ENCODE measurements around the gene LRP6. TPM values are rescaled to one million over a fixed set of nuclear protein-coding genes. Genes with fewer than 3 reads are reported as not detected.

The LRP6 gene
- total and polyA plus RNA-seq, 10 of the 15 experiments (the other 5 are each of a cell fraction or from before 2014, with no cell fraction given), result 1.5 to 14.9 (median 6.1) TPM

DNA sequence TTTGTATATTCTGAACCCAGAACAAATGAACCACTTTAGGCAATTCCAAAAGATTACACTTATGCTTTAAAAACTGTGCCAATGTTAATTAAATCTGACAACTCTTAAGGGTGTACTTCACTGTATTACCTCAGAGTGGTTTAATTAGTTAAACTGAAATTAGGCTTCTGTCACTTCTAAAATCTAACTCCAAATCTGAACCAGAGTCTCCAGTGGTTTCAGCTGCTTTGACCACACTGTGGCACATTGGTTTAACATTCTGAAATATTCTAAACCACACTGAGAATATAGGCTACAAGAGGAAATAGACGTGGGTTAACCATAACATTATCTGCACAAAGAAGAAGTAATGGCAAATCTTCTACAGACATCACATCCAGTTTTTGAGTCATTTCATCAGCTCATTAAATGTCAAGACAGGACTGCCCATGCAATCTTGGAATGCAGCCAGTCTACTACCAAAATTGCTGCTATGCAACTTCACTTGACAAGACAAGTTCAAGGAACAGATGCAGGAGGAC lies 94.8 kb downstream of the LRP6 start (continued):
- TF ChIP-seq TAF1 (IDR thresholded peaks at IDR 0.05; ENCODE audit: borderline replicate concordance, low read depth, low read length) (no peak), USF1 (IDR thresholded peaks at IDR 0.05; ENCODE audit: borderline replicate concordance, extremely low read length, insufficient read depth, low read depth, low read length) (no peak), RB1 (IDR thresholded peaks at IDR 0.05; ENCODE audit: borderline replicate concordance) (no peak), RFX5 (IDR thresholded peaks at IDR 0.05; ENCODE audit: low read depth, low read length) (no peak), CREB1 (IDR thresholded peaks at IDR 0.05; ENCODE audit: low read depth) (0 out of 2 replicates have a peak, but pooled peaks have one; percentile 11), CBFB (IDR thresholded peaks at IDR 0.05; ENCODE audit: low read depth) (peak; percentile 89), KDM1A (IDR thresholded peaks at IDR 0.05; ENCODE audit: borderline replicate concordance) (no peak), ZNF274 (IDR thresholded peaks at IDR 0.05; ENCODE audit: insufficient read depth, insufficient read length) (no peak), HDGF (IDR thresholded peaks at IDR 0.05) (no peak), STAT1 (conservative IDR thresholded peaks at IDR 0.05) (no peak), ESRRA (IDR thresholded peaks at IDR 0.05; ENCODE audit: low read length) (no peak), SPI1 (IDR thresholded peaks at IDR 0.05; ENCODE audit: borderline replicate concordance, insufficient read depth, low read depth, low read length) (0 out of 2 replicates have a peak, but pooled peaks have one; percentile 2), POLR2A (IDR thresholded peaks at IDR 0.05; ENCODE audit: low read depth, low read length) (no peak), TBL1XR1 (IDR thresholded peaks at IDR 0.05; ENCODE audit: low read depth, low read length) (peak; percentile 64; the same call in 1 of the 2 replicates), IKZF1 (conservative IDR thresholded peaks at IDR 0.05) (peak; percentile 74)
- TF ChIP-seq, protein P1, sequence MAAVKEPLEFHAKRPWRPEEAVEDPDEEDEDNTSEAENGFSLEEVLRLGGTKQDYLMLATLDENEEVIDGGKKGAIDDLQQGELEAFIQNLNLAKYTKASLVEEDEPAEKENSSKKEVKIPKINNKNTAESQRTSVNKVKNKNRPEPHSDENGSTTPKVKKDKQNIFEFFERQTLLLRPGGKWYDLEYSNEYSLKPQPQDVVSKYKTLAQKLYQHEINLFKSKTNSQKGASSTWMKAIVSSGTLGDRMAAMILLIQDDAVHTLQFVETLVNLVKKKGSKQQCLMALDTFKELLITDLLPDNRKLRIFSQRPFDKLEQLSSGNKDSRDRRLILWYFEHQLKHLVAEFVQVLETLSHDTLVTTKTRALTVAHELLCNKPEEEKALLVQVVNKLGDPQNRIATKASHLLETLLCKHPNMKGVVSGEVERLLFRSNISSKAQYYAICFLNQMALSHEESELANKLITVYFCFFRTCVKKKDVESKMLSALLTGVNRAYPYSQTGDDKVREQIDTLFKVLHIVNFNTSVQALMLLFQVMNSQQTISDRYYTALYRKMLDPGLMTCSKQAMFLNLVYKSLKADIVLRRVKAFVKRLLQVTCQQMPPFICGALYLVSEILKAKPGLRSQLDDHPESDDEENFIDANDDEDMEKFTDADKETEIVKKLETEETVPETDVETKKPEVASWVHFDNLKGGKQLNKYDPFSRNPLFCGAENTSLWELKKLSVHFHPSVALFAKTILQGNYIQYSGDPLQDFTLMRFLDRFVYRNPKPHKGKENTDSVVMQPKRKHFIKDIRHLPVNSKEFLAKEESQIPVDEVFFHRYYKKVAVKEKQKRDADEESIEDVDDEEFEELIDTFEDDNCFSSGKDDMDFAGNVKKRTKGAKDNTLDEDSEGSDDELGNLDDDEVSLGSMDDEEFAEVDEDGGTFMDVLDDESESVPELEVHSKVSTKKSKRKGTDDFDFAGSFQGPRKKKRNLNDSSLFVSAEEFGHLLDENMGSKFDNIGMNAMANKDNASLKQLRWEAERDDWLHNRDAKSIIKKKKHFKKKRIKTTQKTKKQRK (IDR thresholded peaks at IDR 0.05; ENCODE audit: low read depth, low read length), result no peak
- TF ChIP-seq, protein P2, sequence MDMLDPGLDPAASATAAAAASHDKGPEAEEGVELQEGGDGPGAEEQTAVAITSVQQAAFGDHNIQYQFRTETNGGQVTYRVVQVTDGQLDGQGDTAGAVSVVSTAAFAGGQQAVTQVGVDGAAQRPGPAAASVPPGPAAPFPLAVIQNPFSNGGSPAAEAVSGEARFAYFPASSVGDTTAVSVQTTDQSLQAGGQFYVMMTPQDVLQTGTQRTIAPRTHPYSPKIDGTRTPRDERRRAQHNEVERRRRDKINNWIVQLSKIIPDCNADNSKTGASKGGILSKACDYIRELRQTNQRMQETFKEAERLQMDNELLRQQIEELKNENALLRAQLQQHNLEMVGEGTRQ (IDR thresholded peaks at IDR 0.05; ENCODE audit: borderline replicate concordance, low read depth, low read length), result no peak
- TF ChIP-seq, protein P3, sequence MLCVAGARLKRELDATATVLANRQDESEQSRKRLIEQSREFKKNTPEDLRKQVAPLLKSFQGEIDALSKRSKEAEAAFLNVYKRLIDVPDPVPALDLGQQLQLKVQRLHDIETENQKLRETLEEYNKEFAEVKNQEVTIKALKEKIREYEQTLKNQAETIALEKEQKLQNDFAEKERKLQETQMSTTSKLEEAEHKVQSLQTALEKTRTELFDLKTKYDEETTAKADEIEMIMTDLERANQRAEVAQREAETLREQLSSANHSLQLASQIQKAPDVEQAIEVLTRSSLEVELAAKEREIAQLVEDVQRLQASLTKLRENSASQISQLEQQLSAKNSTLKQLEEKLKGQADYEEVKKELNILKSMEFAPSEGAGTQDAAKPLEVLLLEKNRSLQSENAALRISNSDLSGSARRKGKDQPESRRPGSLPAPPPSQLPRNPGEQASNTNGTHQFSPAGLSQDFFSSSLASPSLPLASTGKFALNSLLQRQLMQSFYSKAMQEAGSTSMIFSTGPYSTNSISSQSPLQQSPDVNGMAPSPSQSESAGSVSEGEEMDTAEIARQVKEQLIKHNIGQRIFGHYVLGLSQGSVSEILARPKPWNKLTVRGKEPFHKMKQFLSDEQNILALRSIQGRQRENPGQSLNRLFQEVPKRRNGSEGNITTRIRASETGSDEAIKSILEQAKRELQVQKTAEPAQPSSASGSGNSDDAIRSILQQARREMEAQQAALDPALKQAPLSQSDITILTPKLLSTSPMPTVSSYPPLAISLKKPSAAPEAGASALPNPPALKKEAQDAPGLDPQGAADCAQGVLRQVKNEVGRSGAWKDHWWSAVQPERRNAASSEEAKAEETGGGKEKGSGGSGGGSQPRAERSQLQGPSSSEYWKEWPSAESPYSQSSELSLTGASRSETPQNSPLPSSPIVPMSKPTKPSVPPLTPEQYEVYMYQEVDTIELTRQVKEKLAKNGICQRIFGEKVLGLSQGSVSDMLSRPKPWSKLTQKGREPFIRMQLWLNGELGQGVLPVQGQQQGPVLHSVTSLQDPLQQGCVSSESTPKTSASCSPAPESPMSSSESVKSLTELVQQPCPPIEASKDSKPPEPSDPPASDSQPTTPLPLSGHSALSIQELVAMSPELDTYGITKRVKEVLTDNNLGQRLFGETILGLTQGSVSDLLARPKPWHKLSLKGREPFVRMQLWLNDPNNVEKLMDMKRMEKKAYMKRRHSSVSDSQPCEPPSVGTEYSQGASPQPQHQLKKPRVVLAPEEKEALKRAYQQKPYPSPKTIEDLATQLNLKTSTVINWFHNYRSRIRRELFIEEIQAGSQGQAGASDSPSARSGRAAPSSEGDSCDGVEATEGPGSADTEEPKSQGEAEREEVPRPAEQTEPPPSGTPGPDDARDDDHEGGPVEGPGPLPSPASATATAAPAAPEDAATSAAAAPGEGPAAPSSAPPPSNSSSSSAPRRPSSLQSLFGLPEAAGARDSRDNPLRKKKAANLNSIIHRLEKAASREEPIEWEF (IDR thresholded peaks at IDR 0.05; ENCODE audit: insufficient replicate concordance, low read depth, low read length), result no peak
- TF ChIP-seq, protein P4, sequence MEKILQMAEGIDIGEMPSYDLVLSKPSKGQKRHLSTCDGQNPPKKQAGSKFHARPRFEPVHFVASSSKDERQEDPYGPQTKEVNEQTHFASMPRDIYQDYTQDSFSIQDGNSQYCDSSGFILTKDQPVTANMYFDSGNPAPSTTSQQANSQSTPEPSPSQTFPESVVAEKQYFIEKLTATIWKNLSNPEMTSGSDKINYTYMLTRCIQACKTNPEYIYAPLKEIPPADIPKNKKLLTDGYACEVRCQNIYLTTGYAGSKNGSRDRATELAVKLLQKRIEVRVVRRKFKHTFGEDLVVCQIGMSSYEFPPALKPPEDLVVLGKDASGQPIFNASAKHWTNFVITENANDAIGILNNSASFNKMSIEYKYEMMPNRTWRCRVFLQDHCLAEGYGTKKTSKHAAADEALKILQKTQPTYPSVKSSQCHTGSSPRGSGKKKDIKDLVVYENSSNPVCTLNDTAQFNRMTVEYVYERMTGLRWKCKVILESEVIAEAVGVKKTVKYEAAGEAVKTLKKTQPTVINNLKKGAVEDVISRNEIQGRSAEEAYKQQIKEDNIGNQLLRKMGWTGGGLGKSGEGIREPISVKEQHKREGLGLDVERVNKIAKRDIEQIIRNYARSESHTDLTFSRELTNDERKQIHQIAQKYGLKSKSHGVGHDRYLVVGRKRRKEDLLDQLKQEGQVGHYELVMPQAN (conservative IDR thresholded peaks at IDR 0.05), result no peak

All from GM12878 (cell line).